B cell (primary cell): ENCODE measurements around the gene CCL26. TPM values are rescaled to one million over a fixed set of nuclear protein-coding genes. Genes with fewer than 3 reads are reported as not detected.
"Not testable (repeated sequence)": the region's sequence is repeated elsewhere in the genome, so short reads cannot be mapped to it uniquely, and the experiment has no call there.

Source experiments
- ATAC-seq: fragments of 200-7000 bp; cut with Tn5 transposase; one replicate; pipeline ENCODE4 v1.10.0; 2021; ENCODE audit warnings: low read depth, mild to moderate bottlenecking, moderate number of reproducible peaks, moderate library complexity
- CTCF ChIA-PET: fragments of 350-600 bp; sonication (Branson Sonifier 250); formaldehyde crosslinking; loops from one replicate; lab custom pipeline; 2021; ENCODE audit warnings: antibody characterized with exemption, inconsistent platforms; lab: Charles Lee
- POLR2A ChIA-PET: fragments of 350-600 bp; sonication (Branson Sonifier 250); formaldehyde crosslinking; loops from one replicate; lab custom pipeline; 2021; ENCODE audit warnings: antibody characterized with exemption; lab: Charles Lee
- DNase-seq: peaks from one replicate; pipeline ENCODE4 v3.0.0; 2013
- H2AFZ ChIP-seq: 2 replicates; pipeline ENCODE4 v1.6.1; 2012; ENCODE audit warnings: mild to moderate bottlenecking, low read depth, low read length; ENCODE audit not compliant: insufficient read depth, poor library complexity, severe bottlenecking
- H3K27ac ChIP-seq, 2 donors: 1 replicate in 1 of 2; 2 replicates in 1 of 2; pipeline ENCODE4 v1.5.1; 2012 to 2013; ENCODE audit warnings: low read length in 2 of 2, mild to moderate bottlenecking in 2 of 2, moderate library complexity in 1 of 2
- H3K27me3 ChIP-seq, 4 experiments: fragments of 200-600 bp in 1 of 4; sonication (generic) in 1 of 4; replicated peaks in 1 of 4; 1 replicate in 2 of 4; 2 replicates in 2 of 4; pipeline versions ENCODE4 v1.6.1 to v1.7.0; 2013 to 2016; ENCODE audit warnings: low read length in 3 of 4, mild to moderate bottlenecking in 2 of 4, mixed read lengths in 1 of 4, moderate library complexity in 1 of 4; ENCODE audit not compliant: insufficient read depth in 4 of 4, control insufficient read depth in 3 of 4; ENCODE audit errors: control extremely low read depth in 1 of 4
- H3K36me3 ChIP-seq, 2 experiments: replicated peaks in 1 of 2; 1 replicate in 1 of 2; 2 replicates in 1 of 2; pipeline versions ENCODE4 v1.6.1 to v1.7.1; 2013; ENCODE audit warnings: low read length in 1 of 2; ENCODE audit not compliant: insufficient read depth in 2 of 2, control insufficient read depth in 1 of 2; ENCODE audit errors: control extremely low read depth in 1 of 2, extremely low read depth in 1 of 2
- H3K4me1 ChIP-seq, 2 donors: fragments of 200-600 bp in 1 of 2; sonication (generic) in 1 of 2; 1 replicate in 1 of 2; 2 replicates in 1 of 2; pipeline versions ENCODE4 v1.5.1 to v1.6.1; 2013 to 2017; ENCODE audit warnings: low read length in 2 of 2; ENCODE audit not compliant: control insufficient read depth in 2 of 2, insufficient read depth in 2 of 2
- H3K4me2 ChIP-seq: replicated peaks from 2 replicates; pipeline ENCODE3; 2012; ENCODE audit warnings: mild to moderate bottlenecking, low read depth, low read length; ENCODE audit not compliant: poor library complexity, severe bottlenecking
- H3K4me3 ChIP-seq, 5 experiments: fragments of 200-600 bp in 1 of 5; sonication (generic) in 1 of 5; 1 replicate in 3 of 5; 2 replicates in 2 of 5; pipeline versions ENCODE4 v1.5.1 to v1.7.0; 2011 to 2016; ENCODE audit warnings: low read length in 4 of 5, mild to moderate bottlenecking in 4 of 5, low read depth in 2 of 5, control low read depth in 1 of 5, moderate library complexity in 1 of 5; ENCODE audit not compliant: insufficient read depth in 1 of 5; ENCODE audit errors: control extremely low read depth in 1 of 5, extremely low read depth in 1 of 5
- H3K79me2 ChIP-seq: fragments of 200-600 bp; sonication (generic); one replicate; pipeline ENCODE4 v1.6.0; 2016; ENCODE audit warnings: low read length; ENCODE audit not compliant: control insufficient read depth, insufficient read depth
- H3K9ac ChIP-seq: fragments of 200-600 bp; sonication (generic); 2 replicates; pipeline ENCODE4 v1.6.1; 2017; ENCODE audit warnings: mild to moderate bottlenecking, low read length, moderate library complexity
- H3K9me3 ChIP-seq, 3 donors: one replicate each; pipeline versions ENCODE4 v1.6.1 to v1.7.1; 2013; ENCODE audit warnings: low read length in 2 of 3; ENCODE audit not compliant: control insufficient read depth in 2 of 3, insufficient read depth in 1 of 3; ENCODE audit errors: control extremely low read depth in 1 of 3
- H4K20me1 ChIP-seq: 2 replicates; pipeline ENCODE4 v1.6.0; 2012; ENCODE audit warnings: mild to moderate bottlenecking, low read length; ENCODE audit not compliant: insufficient read depth, control insufficient read depth, poor library complexity, severe bottlenecking
- H3K27ac Mint-ChIP-seq: one replicate; pipeline ENCODE4 v1.8.0; 2021; ENCODE audit warnings: mixed read lengths
- H3K27me3 Mint-ChIP-seq: one replicate; pipeline ENCODE4 v1.8.0; 2021; ENCODE audit warnings: mixed read lengths
- H3K4me1 Mint-ChIP-seq: one replicate; pipeline ENCODE4 v1.8.0; 2021; ENCODE audit warnings: mixed read lengths
- H3K4me3 Mint-ChIP-seq: one replicate; pipeline ENCODE4 v1.8.0; 2021; ENCODE audit warnings: mixed read lengths
- H3K9me3 Mint-ChIP-seq: one replicate; pipeline ENCODE4 v1.8.0; 2022; ENCODE audit warnings: mixed read lengths; ENCODE audit not compliant: insufficient read depth
- EZH2 ChIP-seq: IDR thresholded peaks from 2 replicates; pipeline ENCODE4 v1.6.1; 2012; ENCODE audit warnings: borderline replicate concordance, low read depth, mild to moderate bottlenecking, moderate library complexity, low read length; ENCODE audit not compliant: insufficient read depth, poor library complexity, severe bottlenecking
- WGBS: methylation state at CpG from one replicate; pipeline ENCODE4 v1.1.5; 2013; ENCODE audit warnings: missing lambda C conversion rate; ENCODE audit not compliant: insufficient coverage; 5-methylcytosine and 5-hydroxymethylcytosine counted together
- intact Hi-C: fragments of 100-400 bp; cut with micrococcal nuclease; formaldehyde crosslinking; loops from one replicate; pipeline ENCODE4 v1.10.0; 2022
- polyA plus RNA-seq: library from polyadenylated mRNA; depleted of rRNA; stranded (reverse); fragments of >200 nt; gene quantifications from 2 replicates; pipeline ENCODE4 v1.2.3, GENCODE V29; 2012
- total RNA-seq, 2 donors: library from RNA; stranded (reverse); fragments of 120-200 nt in 1 of 2; gene quantifications; 1 replicate in 1 of 2; 2 replicates in 1 of 2; pipeline versions ENCODE4 v1.2.3 to v1.2.4, GENCODE V29; 2013 to 2022
- TF ChIP-seq, protein P1 (sequence below): fragments of 200-600 bp; IDR thresholded peaks from one replicate; pipeline ENCODE4 v1.8.0; 2022; ENCODE audit warnings: antibody characterized with exemption, mild to moderate bottlenecking

Gene CCL26
- total and polyA plus RNA-seq, 2 donors (not counting 1 experiment from before 2014, with no cell fraction given) = not detected

DNA sequence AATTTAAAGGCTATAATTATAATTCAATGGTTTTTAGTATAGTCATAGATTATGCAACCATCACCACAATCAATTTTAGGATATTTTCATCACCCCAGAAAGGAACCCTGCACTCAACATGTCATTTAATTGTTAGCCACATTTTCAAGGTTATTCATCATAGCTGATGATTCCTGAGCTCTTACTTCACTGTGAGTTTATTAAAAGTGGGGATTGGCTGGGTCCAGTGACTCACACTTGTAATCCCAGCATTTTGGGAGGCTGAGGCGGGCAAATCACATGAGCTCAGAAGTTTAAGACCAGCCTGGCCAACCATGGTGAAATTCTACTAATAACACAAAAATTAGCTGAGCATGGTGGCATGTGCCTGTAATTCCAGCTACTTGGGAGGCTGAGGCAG lies 787 bp downstream of the CCL26 start:
- H3K9me3 Mint-ChIP-seq = no peaks in the 10 kb centered on the region
- H3K4me1 Mint-ChIP-seq = no peaks in the 10 kb centered on the region
- Histone ChIP-seq H3K4me1 (no peaks in the 10 kb centered on the region), H4K20me1 (no peaks in the 10 kb centered on the region), H3K9ac (no peak overlapping the region), H3K27ac (no peak overlapping the region), H3K4me3 (no peak overlapping the region), H3K4me2 (no peak overlapping the region), H3K79me2 (no peaks in the 10 kb centered on the region), H3K9me3 (peaks cover 0 to 3% (median 0%) of the 10 kb centered on the region in 3 donors), H2AFZ (no peak overlapping the region), H3K36me3 (no peaks in the 10 kb centered on the region), H3K27me3 (no peaks in the 10 kb centered on the region)
- H3K27ac Mint-ChIP-seq = no peak overlapping the region
- ChIA-PET CTCF (interaction anchor here (0.6 kb wide), 1 partner anchor 16 kb away, joined by 3 read pairs; no protein-coding TSS in a partner anchor), POLR2A (no interaction called here)
- TF ChIP-seq, protein P1, sequence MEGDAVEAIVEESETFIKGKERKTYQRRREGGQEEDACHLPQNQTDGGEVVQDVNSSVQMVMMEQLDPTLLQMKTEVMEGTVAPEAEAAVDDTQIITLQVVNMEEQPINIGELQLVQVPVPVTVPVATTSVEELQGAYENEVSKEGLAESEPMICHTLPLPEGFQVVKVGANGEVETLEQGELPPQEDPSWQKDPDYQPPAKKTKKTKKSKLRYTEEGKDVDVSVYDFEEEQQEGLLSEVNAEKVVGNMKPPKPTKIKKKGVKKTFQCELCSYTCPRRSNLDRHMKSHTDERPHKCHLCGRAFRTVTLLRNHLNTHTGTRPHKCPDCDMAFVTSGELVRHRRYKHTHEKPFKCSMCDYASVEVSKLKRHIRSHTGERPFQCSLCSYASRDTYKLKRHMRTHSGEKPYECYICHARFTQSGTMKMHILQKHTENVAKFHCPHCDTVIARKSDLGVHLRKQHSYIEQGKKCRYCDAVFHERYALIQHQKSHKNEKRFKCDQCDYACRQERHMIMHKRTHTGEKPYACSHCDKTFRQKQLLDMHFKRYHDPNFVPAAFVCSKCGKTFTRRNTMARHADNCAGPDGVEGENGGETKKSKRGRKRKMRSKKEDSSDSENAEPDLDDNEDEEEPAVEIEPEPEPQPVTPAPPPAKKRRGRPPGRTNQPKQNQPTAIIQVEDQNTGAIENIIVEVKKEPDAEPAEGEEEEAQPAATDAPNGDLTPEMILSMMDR = no peak
- no peak for TF ChIP-seq EZH2
- intact Hi-C loops = no loop called here
- DNase-seq = no peak
- WGBS = no CpG with 5 or more reads among the region's 1 CpG
- no peaks in the 10 kb centered on the region for H3K27me3 Mint-ChIP-seq
- H3K4me3 Mint-ChIP-seq = no peak overlapping the region
- ATAC-seq = no peak

DNA sequence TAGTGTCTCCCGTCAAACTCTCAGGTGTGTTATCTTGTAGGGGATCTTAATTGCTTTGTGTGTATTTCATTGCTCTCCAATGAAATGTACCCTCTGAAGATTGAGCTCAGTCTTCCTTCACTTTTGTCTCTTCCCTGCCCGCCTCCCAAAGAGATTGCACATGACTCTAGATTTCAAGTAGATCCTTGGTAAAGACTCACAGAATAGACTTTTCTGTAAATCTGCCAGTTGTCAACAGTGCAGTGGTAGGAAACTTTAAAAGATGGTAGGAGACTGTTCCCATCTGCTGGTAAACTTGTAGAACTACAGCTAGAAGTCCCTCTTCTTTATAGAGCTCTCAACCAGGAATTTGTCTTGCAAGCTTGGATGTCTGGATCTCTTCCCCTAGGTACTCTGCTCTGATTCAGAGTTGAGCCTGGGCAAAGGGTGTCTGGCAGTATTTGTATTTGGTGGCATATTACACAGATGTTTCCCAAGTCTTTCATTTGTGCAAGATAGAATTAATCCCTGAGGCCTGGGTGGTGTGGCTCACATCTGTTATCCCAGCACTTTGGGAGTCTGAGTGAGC lies 9.6 kb downstream of the CCL26 start:
- ATAC-seq (peak; percentile 90), DNase-seq (peak; percentile 64)
- no peaks in the 10 kb centered on the region for H3K27me3 ChIP-seq
- H3K9me3 ChIP-seq = no peaks in the 10 kb centered on the region
- Mint-ChIP-seq H3K27me3 (no peaks in the 10 kb centered on the region), H3K4me3 (no peak overlapping the region), H3K27ac (no peak overlapping the region), H3K4me1 (peaks cover 5% of the 10 kb centered on the region), H3K9me3 (no peaks in the 10 kb centered on the region)
- H3K4me2 ChIP-seq = no peak overlapping the region
- TF ChIP-seq, protein P1 = peak; percentile 81
- TF ChIP-seq EZH2 = no peak
- H3K4me3 ChIP-seq = no peak overlapping the region
- H3K27ac ChIP-seq = no peak overlapping the region
- no peaks in the 10 kb centered on the region for H4K20me1 ChIP-seq
- intact Hi-C loops = loop anchor here (1.0 to 5.0 kb wide), 3 partner anchors 119 to 686 kb away; no protein-coding TSS in a partner anchor
- no peak overlapping the region for H3K9ac ChIP-seq
- no peaks in the 10 kb centered on the region for H3K79me2 ChIP-seq
- H2AFZ ChIP-seq = no peak overlapping the region
- no peaks in the 10 kb centered on the region for H3K4me1 ChIP-seq
- no peaks in the 10 kb centered on the region for H3K36me3 ChIP-seq
- no CpG with 5 or more reads among the region's 2 CpGs for WGBS
- POLR2A ChIA-PET = interaction anchor here (0.6 to 0.9 kb wide), 2 partner anchors 21 to 23 kb away, joined by 3 read pairs; no protein-coding TSS in a partner anchor
- CTCF ChIA-PET = interaction anchor here (0.6 to 3.8 kb wide), 31 partner anchors 9 to 694 kb away, joined by 3 to 36 read pairs (median 4); partner anchors contain the start of gene HIP1

DNA sequence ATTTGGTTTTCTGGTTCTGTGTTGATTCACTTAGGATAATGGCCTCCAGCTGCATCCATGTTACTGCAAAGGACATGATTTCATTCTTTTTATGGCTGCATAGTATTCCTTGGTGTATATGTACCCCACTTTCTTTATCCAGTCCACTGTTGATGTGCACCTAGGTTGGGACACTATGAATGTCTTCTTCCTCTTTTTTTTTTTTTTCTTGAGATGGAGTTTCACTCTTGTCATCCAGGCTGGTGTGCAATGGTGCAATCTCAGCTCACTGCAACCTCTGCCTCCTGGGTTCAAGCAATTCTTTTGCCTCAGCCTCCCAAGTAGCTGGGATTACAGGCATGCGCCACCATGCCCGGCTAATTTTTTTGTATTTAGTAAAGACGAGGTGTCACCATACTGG lies 10.2 kb downstream of the CCL26 start:
- H3K9me3 ChIP-seq, H3K36me3 ChIP-seq, H4K20me1 ChIP-seq, H3K27ac ChIP-seq, H3K27ac Mint-ChIP-seq, H3K9me3 Mint-ChIP-seq, H3K4me1 ChIP-seq, H2AFZ ChIP-seq, ATAC-seq, H3K4me2 ChIP-seq, H3K4me3 Mint-ChIP-seq, H3K27me3 Mint-ChIP-seq, H3K4me1 Mint-ChIP-seq, H3K79me2 ChIP-seq, DNase-seq, H3K4me3 ChIP-seq, H3K9ac ChIP-seq, H3K27me3 ChIP-seq: not testable (repeated sequence)
- POLR2A ChIA-PET = interaction anchor here (0.6 kb wide), 1 partner anchor 20 kb away, joined by 3 read pairs; no protein-coding TSS in a partner anchor
- WGBS = 85% methylated on average over 3 of the region's 3 CpGs
- CTCF ChIA-PET = interaction anchor here (0.8 to 3.8 kb wide), 21 partner anchors 8 to 309 kb away, joined by 3 to 36 read pairs (median 4); partner anchors contain the start of gene HIP1
- intact Hi-C loops = loop anchor here (1.0 to 5.0 kb wide), 3 partner anchors 118 to 685 kb away; no protein-coding TSS in a partner anchor
